ENCODE results near the gene MRGPRE. TPM values are rescaled to one million over a fixed set of nuclear protein-coding genes. Genes with fewer than 3 reads are reported as not detected.

Gene MRGPRE
- total RNA-seq, 1 donor from 2014 or later: not detected

- DNase-seq (ENCODE audit: extremely low read depth, low read depth, low spot score): no peak
Observed at GRCh38 chr11:3227568-3228444, 4.4 kb downstream of the MRGPRE start.

- DNase-seq (ENCODE audit: extremely low read depth, low read depth, low spot score): no peak
Observed at GRCh38 chr11:3226846-3227567, 5.2 kb downstream of the MRGPRE start.

GRCh38 chr11:3225826-3226750, 6.1 kb downstream of the MRGPRE start:
- no peak for DNase-seq (ENCODE audit: extremely low read depth, low read depth, low spot score)

- no peak for DNase-seq (ENCODE audit: extremely low read depth, low read depth, low spot score)
Observed at GRCh38 chr11:3225159-3225758, 7.0 kb downstream of the MRGPRE start.

GRCh38 chr11:3224401-3225057, 7.7 kb downstream of the MRGPRE start:
- DNase-seq (ENCODE audit: extremely low read depth, low read depth, low spot score): no peak

- no peak for DNase-seq (ENCODE audit: extremely low read depth, low read depth, low spot score)
Observed at GRCh38 chr11:3223932-3224381, 8.3 kb downstream of the MRGPRE start.

GRCh38 chr11:3222941-3223915, 9.0 kb downstream of the MRGPRE start:
- DNase-seq (ENCODE audit: extremely low read depth, low read depth, low spot score): no peak

GRCh38 chr11:3222003-3222855, 10.0 kb downstream of the MRGPRE start:
- no peak for DNase-seq (ENCODE audit: extremely low read depth, low read depth, low spot score)

- no peak for DNase-seq (ENCODE audit: extremely low read depth, low read depth, low spot score)
Observed at GRCh38 chr11:3221408-3222002, 10.7 kb downstream of the MRGPRE start.

GRCh38 chr11:3220521-3221407, 11.5 kb downstream of the MRGPRE start:
- no peak for DNase-seq (ENCODE audit: extremely low read depth, low read depth, low spot score)

- DNase-seq (ENCODE audit: extremely low read depth, low read depth, low spot score): no peak
Observed at GRCh38 chr11:3220101-3220500, 12.1 kb downstream of the MRGPRE start.

GRCh38 chr11:3219281-3219892, 12.8 kb downstream of the MRGPRE start:
- no peak for DNase-seq (ENCODE audit: extremely low read depth, low read depth, low spot score)

GRCh38 chr11:3218483-3219280, 13.5 kb downstream of the MRGPRE start, which contains the start of gene MRGPRG:
MRGPRG (minus strand) TSS chr11:3218813; CDS start chr11:3218813, 0 bp downstream.
- DNase-seq (ENCODE audit: extremely low read depth, low read depth, low spot score): no peak

- DNase-seq (ENCODE audit: extremely low read depth, low read depth, low spot score): no peak
Observed at GRCh38 chr11:3217818-3218482, 14.3 kb downstream of the MRGPRE start.
